CD4-positive, alpha-beta memory T cell (primary cell): ENCODE results near the gene GRIK5. TPM values are rescaled to one million over a fixed set of nuclear protein-coding genes. Genes with fewer than 3 reads are reported as not detected.

Source experiments
- CTCF ChIA-PET: fragments of 350-600 bp; sonication (Branson Sonifier 250); formaldehyde crosslinking; loops from one replicate; lab custom pipeline; 2021; ENCODE audit warnings: inconsistent platforms; ENCODE audit not compliant: partially characterized antibody; lab: Charles Lee
- POLR2A ChIA-PET: fragments of 350-600 bp; sonication (Branson Sonifier 250); formaldehyde crosslinking; loops from one replicate; lab custom pipeline; 2021; ENCODE audit not compliant: partially characterized antibody; lab: Charles Lee
- DNase-seq, 5 donors: peaks; one replicate each; pipeline versions ENCODE4 v3.0.0 to v3.0.0-alpha.2; 2020 to 2022; ENCODE audit warnings: mixed read lengths in 1 of 5
- H3K27ac ChIP-seq: one replicate; pipeline ENCODE4 v1.7.0; 2013; ENCODE audit warnings: low read depth, low read length
- H3K27me3 ChIP-seq: 2 replicates; pipeline ENCODE4 v1.7.0; 2013; ENCODE audit warnings: mild to moderate bottlenecking, low read length, moderate library complexity; ENCODE audit not compliant: insufficient read depth
- H3K36me3 ChIP-seq: 2 replicates; pipeline ENCODE4 v1.7.0; 2013; ENCODE audit warnings: mild to moderate bottlenecking, low read length, moderate library complexity; ENCODE audit not compliant: insufficient read depth
- H3K4me1 ChIP-seq: 2 replicates; pipeline ENCODE4 v1.7.0; 2013; ENCODE audit warnings: mild to moderate bottlenecking, low read length, moderate library complexity; ENCODE audit not compliant: insufficient read depth
- H3K4me3 ChIP-seq, 2 donors: one replicate each; pipeline ENCODE4 v1.7.0; 2013; ENCODE audit warnings: low read length in 2 of 2, mild to moderate bottlenecking in 1 of 2
- H3K9me3 ChIP-seq, 2 donors: one replicate each; pipeline ENCODE4 v1.7.0; 2013; ENCODE audit warnings: low read length in 2 of 2, control low read depth in 1 of 2; ENCODE audit not compliant: control insufficient read depth in 1 of 2
- H3K27ac Mint-ChIP-seq, 7 donors: one replicate each; pipeline ENCODE4 v1.8.0; 2020 to 2021; ENCODE audit warnings: mixed read lengths in 7 of 7, mild to moderate bottlenecking in 6 of 7, inconsistent platforms in 3 of 7, moderate library complexity in 3 of 7
- H3K27me3 Mint-ChIP-seq, 2 donors: one replicate each; pipeline ENCODE4 v1.8.0; 2020 to 2021; ENCODE audit warnings: mixed read lengths in 2 of 2
- H3K36me3 Mint-ChIP-seq, 2 donors: one replicate each; pipeline ENCODE4 v1.8.0; 2020 to 2021; ENCODE audit warnings: mixed read lengths in 2 of 2, inconsistent platforms in 1 of 2, mild to moderate bottlenecking in 1 of 2
- H3K4me1 Mint-ChIP-seq, 4 donors: one replicate each; pipeline ENCODE4 v1.8.0; 2020 to 2021; ENCODE audit warnings: mixed read lengths in 4 of 4, mild to moderate bottlenecking in 1 of 4
- H3K4me3 Mint-ChIP-seq, 8 donors: one replicate each; pipeline ENCODE4 v1.8.0; 2020 to 2021; ENCODE audit warnings: mixed read lengths in 8 of 8, mild to moderate bottlenecking in 7 of 8, moderate library complexity in 6 of 8, inconsistent platforms in 3 of 8
- H3K9me3 Mint-ChIP-seq, 8 donors: one replicate each; pipeline ENCODE4 v1.8.0; 2020 to 2021; ENCODE audit warnings: mixed read lengths in 8 of 8, mild to moderate bottlenecking in 5 of 8, inconsistent platforms in 3 of 8, moderate library complexity in 1 of 8
- intact Hi-C: fragments of 100-400 bp; cut with micrococcal nuclease; formaldehyde crosslinking; loops from one replicate; pipeline ENCODE4 v1.15.1; 2023
- polyA plus RNA-seq, 2 donors: library from polyadenylated mRNA; unstranded; fragments of 300-500 nt; fragmentation: Illumina TruSeq; gene quantifications; one replicate each; pipeline ENCODE4 v1.2.3, GENCODE V29; 2021
- total RNA-seq, 2 experiments: library from RNA; stranded (reverse); gene quantifications; one replicate each; pipeline ENCODE4 v1.2.3, GENCODE V29; 2021

Gene GRIK5
- total and polyA plus RNA-seq, 4 experiments from 2014 or later, result 0.12 to 0.17 TPM; not detected in 2

DNA sequence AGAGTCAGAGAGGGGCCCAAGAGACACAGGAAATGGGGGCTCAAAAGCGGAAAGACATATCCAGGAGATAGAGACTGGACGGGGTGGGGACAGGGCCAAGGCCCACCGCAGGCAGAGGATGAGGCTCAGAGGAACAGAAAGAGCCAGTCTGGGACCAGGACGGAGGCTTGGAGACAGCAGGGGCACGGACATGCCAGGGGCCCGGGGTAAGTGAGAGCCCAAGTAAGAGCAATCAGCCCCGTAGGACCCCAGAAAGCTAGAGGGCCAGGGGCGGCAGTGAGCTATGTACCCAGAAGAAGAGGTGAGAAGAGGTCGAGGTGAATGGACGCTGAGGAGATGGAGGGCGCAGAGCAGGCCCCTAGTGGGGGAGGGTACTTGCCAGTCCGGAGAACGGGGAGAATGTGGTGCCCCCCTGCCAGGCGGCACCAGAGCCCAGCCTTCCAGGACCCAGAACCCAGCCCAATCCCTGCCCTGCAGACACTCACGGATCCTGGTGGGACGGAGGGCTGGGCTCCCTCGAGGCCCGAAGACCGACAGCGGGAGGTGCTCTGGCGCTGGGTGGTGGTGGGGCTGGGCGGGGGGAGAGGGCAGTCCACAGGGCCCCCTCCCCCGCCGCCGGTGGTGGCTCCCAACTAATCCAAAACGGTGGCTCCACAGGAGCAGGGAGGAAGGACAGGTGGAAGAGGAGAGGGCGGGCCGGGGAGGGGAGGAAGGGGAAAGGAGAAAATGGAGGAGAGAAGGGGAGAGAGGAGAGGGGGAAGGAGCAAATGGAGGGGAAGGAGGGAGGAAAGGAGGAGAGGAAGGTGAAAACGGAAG, 1.0 kb downstream of the GRIK5 start:
- no peak overlapping the region for H3K27ac Mint-ChIP-seq
- H3K36me3 Mint-ChIP-seq, result no peaks in the 10 kb centered on the region
- no peaks in the 10 kb centered on the region for H3K4me1 Mint-ChIP-seq
- no peak overlapping the region for H3K4me3 Mint-ChIP-seq
- DNase-seq, result no peak
- peaks cover 0 to 7% of the 10 kb centered on the region in 2 donors for H3K27me3 Mint-ChIP-seq
- H3K9me3 ChIP-seq, result no peaks in the 10 kb centered on the region
- H3K36me3 ChIP-seq, result no peaks in the 10 kb centered on the region
- CTCF ChIA-PET, result no interaction called here
- H3K4me1 ChIP-seq, result peaks cover 5% of the 10 kb centered on the region
- peaks cover 0 to 1% (median 0%) of the 10 kb centered on the region in 8 donors for H3K9me3 Mint-ChIP-seq
- no peak overlapping the region for H3K27ac ChIP-seq
- POLR2A ChIA-PET, result no interaction called here
- H3K4me3 ChIP-seq, result no peak overlapping the region
- H3K27me3 ChIP-seq, result peaks cover 11% of the 10 kb centered on the region
- intact Hi-C loops, result no loop called here

DNA sequence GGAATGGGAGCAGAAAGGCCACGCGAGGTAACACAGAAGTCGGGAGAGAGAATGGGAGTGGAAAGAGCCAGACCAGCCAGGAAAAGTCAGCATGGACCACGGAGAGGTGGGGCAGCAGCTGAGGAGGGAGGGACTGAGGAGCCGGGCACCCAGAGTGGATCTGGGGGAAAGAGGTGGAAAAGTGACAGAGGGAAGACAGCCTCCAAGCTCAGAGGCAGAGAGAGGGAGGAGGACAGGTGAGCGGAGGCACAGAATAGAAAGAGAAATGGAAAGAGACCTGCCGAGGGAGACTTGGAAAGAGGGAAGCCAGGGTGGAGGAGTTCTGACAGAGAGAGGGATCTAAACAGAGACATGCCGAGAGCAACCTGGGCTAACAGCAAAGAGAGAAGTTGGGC, 1.6 kb downstream of the GRIK5 start:
- POLR2A ChIA-PET, result no interaction called here
- Histone ChIP-seq H3K27ac (no peak overlapping the region), H3K36me3 (no peaks in the 10 kb centered on the region), H3K4me1 (peaks cover 5% of the 10 kb centered on the region), H3K4me3 (no peak overlapping the region), H3K9me3 (no peaks in the 10 kb centered on the region), H3K27me3 (peaks cover 11% of the 10 kb centered on the region)
- Mint-ChIP-seq H3K27ac (no peak overlapping the region), H3K27me3 (peaks cover 0 to 7% of the 10 kb centered on the region in 2 donors), H3K36me3 (no peaks in the 10 kb centered on the region), H3K9me3 (peaks cover 0 to 1% (median 0%) of the 10 kb centered on the region in 8 donors), H3K4me1 (no peaks in the 10 kb centered on the region), H3K4me3 (no peak overlapping the region)
- no peak for DNase-seq
- CTCF ChIA-PET, result no interaction called here
- intact Hi-C loops, result no loop called here

DNA sequence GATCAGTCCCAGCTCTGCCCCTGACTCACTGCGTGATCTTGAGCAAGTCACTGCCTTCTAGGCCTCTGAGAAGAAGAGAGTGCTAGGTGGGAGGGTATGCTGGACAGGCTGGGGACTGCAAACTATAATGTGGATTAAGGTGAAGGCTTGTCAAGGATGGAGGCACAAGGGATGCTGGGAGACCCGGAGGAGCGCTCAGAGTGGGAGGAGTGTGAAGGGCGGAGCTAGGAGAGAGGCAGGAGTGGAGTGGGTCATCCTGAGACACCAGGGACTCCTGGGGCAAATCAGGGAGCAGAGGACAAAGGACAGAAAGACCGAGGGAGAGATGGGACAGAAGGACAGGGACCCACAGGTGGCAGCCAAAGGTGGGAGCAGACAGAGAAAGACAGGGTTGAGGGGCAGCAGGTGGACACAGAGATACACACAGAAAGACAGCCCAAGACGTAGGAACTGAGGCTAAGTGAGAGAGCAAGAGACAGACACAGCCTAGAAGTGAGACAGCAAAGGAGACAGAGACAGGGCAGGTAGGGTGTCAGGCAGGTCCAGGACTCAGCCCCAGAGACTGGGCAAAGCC, 2.6 kb downstream of the GRIK5 start:
- peaks cover 11% of the 10 kb centered on the region for H3K27me3 ChIP-seq
- H3K27ac Mint-ChIP-seq, result no peak overlapping the region
- DNase-seq, result no peak
- no peaks in the 10 kb centered on the region for H3K4me1 Mint-ChIP-seq
- H3K36me3 ChIP-seq, result no peaks in the 10 kb centered on the region
- H3K36me3 Mint-ChIP-seq, result no peaks in the 10 kb centered on the region
- H3K27me3 Mint-ChIP-seq, result peaks cover 0 to 7% of the 10 kb centered on the region in 2 donors
- peaks cover 0 to 1% (median 0%) of the 10 kb centered on the region in 8 donors for H3K9me3 Mint-ChIP-seq
- H3K4me1 ChIP-seq, result peaks cover 5% of the 10 kb centered on the region
- no peak overlapping the region for H3K27ac ChIP-seq
- ChIA-PET POLR2A (interaction anchor here (1.0 kb wide), 1 partner anchor 9 kb away, joined by 3 read pairs; the partner anchor contains the start of gene ZNF574), CTCF (no interaction called here)
- intact Hi-C loops, result no loop called here
- no peak overlapping the region for H3K4me3 Mint-ChIP-seq
- H3K4me3 ChIP-seq, result no peak overlapping the region
- no peaks in the 10 kb centered on the region for H3K9me3 ChIP-seq

- Mint-ChIP-seq H3K27ac (peak overlapping the region in 1 of 7 donors; percentile 56), H3K4me1 (no peaks in the 10 kb centered on the region), H3K27me3 (peaks cover 6 to 7% of the 10 kb centered on the region in 2 donors), H3K9me3 (peaks cover 0 to 1% (median 0%) of the 10 kb centered on the region in 8 donors), H3K4me3 (no peak overlapping the region), H3K36me3 (no peaks in the 10 kb centered on the region)
- CTCF ChIA-PET, result no interaction called here
- Histone ChIP-seq H3K27ac (no peak overlapping the region), H3K4me3 (no peak overlapping the region), H3K9me3 (no peaks in the 10 kb centered on the region), H3K27me3 (peaks cover 11% of the 10 kb centered on the region), H3K36me3 (no peaks in the 10 kb centered on the region), H3K4me1 (peaks cover 5% of the 10 kb centered on the region)
- POLR2A ChIA-PET, result interaction anchor here (1.0 kb wide), 1 partner anchor 10 kb away, joined by 3 read pairs; the partner anchor contains the start of gene ZNF574
- no peak for DNase-seq
- intact Hi-C loops, result no loop called here
Measured at GRCh38 chr19:42066075-42066754, 3.8 kb downstream of the GRIK5 start.

DNA sequence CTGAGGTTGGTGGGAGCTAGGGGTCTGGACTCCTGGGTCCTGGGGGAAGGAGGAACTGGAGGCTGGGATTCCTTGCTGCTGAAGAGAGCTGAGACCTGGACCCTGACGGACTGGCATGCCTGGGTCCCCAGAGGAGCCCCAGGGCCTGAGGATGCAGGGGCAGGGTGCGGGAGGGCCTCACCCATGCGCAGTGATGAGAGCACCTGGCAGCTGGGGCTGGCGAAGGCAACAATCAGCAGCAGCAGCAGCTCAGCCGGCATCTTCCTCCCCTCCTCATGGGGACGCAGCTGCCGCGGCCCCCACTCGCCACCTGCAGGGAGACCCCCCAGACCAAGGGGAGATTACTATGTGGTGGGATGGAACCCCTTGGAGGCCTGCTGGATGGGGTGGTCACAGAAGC, 4.5 kb downstream of the GRIK5 start:
- peaks cover 11% of the 10 kb centered on the region for H3K27me3 ChIP-seq
- no peaks in the 10 kb centered on the region for H3K4me1 Mint-ChIP-seq
- no peaks in the 10 kb centered on the region for H3K36me3 Mint-ChIP-seq
- peaks cover 6 to 7% of the 10 kb centered on the region in 2 donors for H3K27me3 Mint-ChIP-seq
- no peaks in the 10 kb centered on the region for H3K9me3 Mint-ChIP-seq
- no peaks in the 10 kb centered on the region for H3K9me3 ChIP-seq
- intact Hi-C loops, result no loop called here
- DNase-seq, result no peak
- no peaks in the 10 kb centered on the region for H3K36me3 ChIP-seq
- H3K27ac ChIP-seq, result no peak overlapping the region
- H3K4me3 ChIP-seq, result no peak overlapping the region
- CTCF ChIA-PET, result no interaction called here
- H3K4me3 Mint-ChIP-seq, result no peak overlapping the region
- POLR2A ChIA-PET, result interaction anchor here (1.0 kb wide), 1 partner anchor 182 kb away, joined by 3 read pairs; no protein-coding TSS in a partner anchor
- H3K27ac Mint-ChIP-seq, result peak overlapping the region in 1 of 7 donors; percentile 56
- H3K4me1 ChIP-seq, result peaks cover 5% of the 10 kb centered on the region

DNA sequence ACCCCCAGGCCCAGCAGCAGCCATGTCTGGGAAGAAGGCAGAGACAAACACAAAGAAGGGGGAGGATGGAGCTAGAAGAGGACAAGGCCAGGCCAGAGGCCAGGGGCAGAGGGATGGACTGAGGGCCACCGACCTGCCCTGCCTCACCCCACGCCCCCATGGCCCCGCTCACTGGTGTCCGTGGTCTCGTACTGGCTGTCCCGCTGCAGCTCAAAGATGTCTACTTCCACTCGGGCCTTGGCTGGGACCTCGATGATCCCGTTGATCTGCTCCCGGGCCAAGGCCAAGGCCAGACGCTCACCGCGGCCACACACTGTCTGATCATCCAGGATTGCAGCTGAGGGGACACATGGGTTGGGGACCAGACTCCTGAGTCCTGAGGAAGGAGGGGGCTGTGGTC, 5.0 kb downstream of the GRIK5 start:
- ChIA-PET CTCF (no interaction called here), POLR2A (interaction anchor here (1.0 kb wide), 1 partner anchor 181 kb away, joined by 3 read pairs; no protein-coding TSS in a partner anchor)
- Histone ChIP-seq H3K4me3 (no peak overlapping the region), H3K4me1 (peaks cover 5% of the 10 kb centered on the region), H3K9me3 (no peaks in the 10 kb centered on the region), H3K27ac (no peak overlapping the region), H3K36me3 (no peaks in the 10 kb centered on the region), H3K27me3 (peaks cover 11% of the 10 kb centered on the region)
- H3K36me3 Mint-ChIP-seq, result no peaks in the 10 kb centered on the region
- H3K4me1 Mint-ChIP-seq, result no peaks in the 10 kb centered on the region
- H3K9me3 Mint-ChIP-seq, result no peaks in the 10 kb centered on the region
- H3K4me3 Mint-ChIP-seq, result no peak overlapping the region
- H3K27ac Mint-ChIP-seq, result no peak overlapping the region
- intact Hi-C loops, result no loop called here
- DNase-seq, result no peak
- H3K27me3 Mint-ChIP-seq, result peaks cover 6 to 7% of the 10 kb centered on the region in 2 donors

GRCh38 chr19:42064432-42064831, 5.6 kb downstream of the GRIK5 start:
- H3K4me1 ChIP-seq, result peaks cover 5% of the 10 kb centered on the region
- POLR2A ChIA-PET, result interaction anchor here (0.5 to 1.0 kb wide), 2 partner anchors 181 to 391 kb away, joined by 3 to 4 read pairs; no protein-coding TSS in a partner anchor
- CTCF ChIA-PET, result no interaction called here
- H3K4me3 ChIP-seq, result no peak overlapping the region
- H3K9me3 Mint-ChIP-seq, result no peaks in the 10 kb centered on the region
- H3K27ac Mint-ChIP-seq, result no peak overlapping the region
- H3K36me3 Mint-ChIP-seq, result no peaks in the 10 kb centered on the region
- H3K27me3 Mint-ChIP-seq, result peaks cover 7 to 10% of the 10 kb centered on the region in 2 donors
- H3K4me1 Mint-ChIP-seq, result no peaks in the 10 kb centered on the region
- H3K36me3 ChIP-seq, result no peaks in the 10 kb centered on the region
- no peak overlapping the region for H3K4me3 Mint-ChIP-seq
- no peak overlapping the region for H3K27ac ChIP-seq
- peaks cover 11% of the 10 kb centered on the region for H3K27me3 ChIP-seq
- DNase-seq, result no peak
- no peaks in the 10 kb centered on the region for H3K9me3 ChIP-seq
- intact Hi-C loops, result no loop called here
